HepG2 (cell line): ENCODE results near the gene BBC3. TPM values are rescaled to one million over a fixed set of nuclear protein-coding genes. Genes with fewer than 3 reads are reported as not detected.

Source experiments
- AGO1 ChIP-seq: fragments of 200-400 bp; formaldehyde crosslinking; IDR thresholded peaks from 2 replicates; pipeline ENCODE4 v1.6.1; 2017; ENCODE audit warnings: mild to moderate bottlenecking, low read depth, low read length, moderate library complexity; ENCODE audit not compliant: poor library complexity, severe bottlenecking
- AHR ChIP-seq: IDR thresholded peaks from 2 replicates; pipeline ENCODE4 v1.6.1; 2018; ENCODE audit warnings: missing genetic modification reagents, missing compliant biosample characterization
- CTCF ChIP-seq: sonication (generic); formaldehyde crosslinking; IDR thresholded peaks from 2 replicates; pipeline ENCODE4 v1.5.0; 2020; ENCODE audit warnings: mild to moderate bottlenecking, missing genetic modification reagents, moderate library complexity
- ELF3 ChIP-seq: IDR thresholded peaks from 2 replicates; pipeline ENCODE4 v1.6.1; 2016; ENCODE audit warnings: missing genetic modification reagents, missing compliant biosample characterization
- ETV5 ChIP-seq: IDR thresholded peaks from 2 replicates; pipeline ENCODE4 v1.6.1; 2018; ENCODE audit warnings: missing biosample characterization, missing genetic modification reagents, inconsistent platforms, borderline replicate concordance
- FOXC1 ChIP-seq: sonication (generic); formaldehyde crosslinking; IDR thresholded peaks from 2 replicates; pipeline ENCODE4 v1.8.0; 2022; ENCODE audit warnings: mild to moderate bottlenecking, missing genetic modification reagents, borderline replicate concordance
- KLF11 ChIP-seq: IDR thresholded peaks from 2 replicates; pipeline ENCODE4 v1.6.1; 2016; ENCODE audit warnings: missing compliant biosample characterization
- MEIS1 ChIP-seq: sonication (generic); formaldehyde crosslinking; IDR thresholded peaks from 2 replicates; pipeline ENCODE4 v1.9.0; 2021; ENCODE audit warnings: mild to moderate bottlenecking, missing genetic modification reagents, moderate library complexity, borderline replicate concordance
- MXD1 ChIP-seq: sonication (generic); formaldehyde crosslinking; IDR thresholded peaks from 2 replicates; pipeline ENCODE4 v1.4.0; 2020; ENCODE audit warnings: mild to moderate bottlenecking, missing genetic modification reagents
- MXD4 ChIP-seq: IDR thresholded peaks from 2 replicates; pipeline ENCODE4 v1.6.1; 2016; ENCODE audit warnings: mild to moderate bottlenecking, missing biosample characterization, missing genetic modification reagents
- PAWR ChIP-seq: sonication (generic); formaldehyde crosslinking; IDR thresholded peaks from 2 replicates; pipeline ENCODE4 v1.4.0; 2020; ENCODE audit warnings: missing genetic modification reagents, mild to moderate bottlenecking, borderline replicate concordance
- SATB2 ChIP-seq: sonication (generic); formaldehyde crosslinking; IDR thresholded peaks from 2 replicates; pipeline ENCODE4 v1.5.0; 2020; ENCODE audit warnings: missing genetic modification reagents
- SP4 ChIP-seq: sonication (generic); formaldehyde crosslinking; IDR thresholded peaks from 2 replicates; pipeline ENCODE4 v1.8.1; 2023; ENCODE audit warnings: mild to moderate bottlenecking, missing genetic modification reagents
- SRSF1 ChIP-seq: fragments of 200-400 bp; formaldehyde crosslinking; optimal IDR thresholded peaks from 2 replicates; pipeline ENCODE3; 2017; ENCODE audit warnings: mild to moderate bottlenecking, low read depth, low read length, moderate library complexity
- TARDBP ChIP-seq: sonication (generic); formaldehyde crosslinking; IDR thresholded peaks from 2 replicates; pipeline ENCODE4 v1.8.0; 2022; ENCODE audit warnings: mild to moderate bottlenecking, missing genetic modification reagents
- UBTF ChIP-seq: sonication (generic); formaldehyde crosslinking; IDR thresholded peaks from 2 replicates; pipeline ENCODE4 v1.4.0; 2020; ENCODE audit warnings: mild to moderate bottlenecking, missing genetic modification reagents
- ZKSCAN8 ChIP-seq: IDR thresholded peaks from 2 replicates; pipeline ENCODE4 v1.6.1; 2016; ENCODE audit warnings: borderline replicate concordance, missing genetic modification reagents, missing compliant biosample characterization
- ZMAT3 ChIP-seq: sonication (generic); formaldehyde crosslinking; conservative IDR thresholded peaks from 2 replicates; pipeline ENCODE4 v1.7.0; 2021; ENCODE audit warnings: missing genetic modification reagents
- ZNF224 ChIP-seq: sonication (generic); formaldehyde crosslinking; IDR thresholded peaks from 2 replicates; pipeline ENCODE4 v1.5.0; 2020; ENCODE audit warnings: mild to moderate bottlenecking, missing genetic modification reagents
- ZNF430 ChIP-seq: sonication (generic); formaldehyde crosslinking; IDR thresholded peaks from 2 replicates; pipeline ENCODE4 v1.9.0; 2021; ENCODE audit warnings: mild to moderate bottlenecking, missing genetic modification reagents
- ZNF567 ChIP-seq: sonication (generic); formaldehyde crosslinking; IDR thresholded peaks from 2 replicates; pipeline ENCODE4 v1.8.1; 2023; ENCODE audit warnings: mild to moderate bottlenecking, missing genetic modification reagents, borderline replicate concordance
- ZNF670 ChIP-seq: sonication (generic); formaldehyde crosslinking; IDR thresholded peaks from 2 replicates; pipeline ENCODE4 v1.8.0; 2022; ENCODE audit warnings: mild to moderate bottlenecking, missing genetic modification reagents, borderline replicate concordance
- ZNF768 ChIP-seq: sonication (generic); formaldehyde crosslinking; IDR thresholded peaks from 2 replicates; pipeline ENCODE4 v1.4.0; 2020; ENCODE audit warnings: missing genetic modification reagents
- polyA plus RNA-seq, 8 experiments: library from polyadenylated mRNA; depleted of rRNA in 3 of 8; stranded (reverse) in 7 of 8; unstranded in 1 of 8; fragments of >200 nt; fragmentation: Illumina TruSeq in 4 of 8; extraction: Trizol in 4 of 8; gene quantifications; 2 replicates each; pipeline versions ENCODE4 v1.2.1 to v1.2.3, GENCODE V29; 2011 to 2016; ENCODE audit warnings: low read depth in 4 of 8, missing spikeins in 1 of 8, mixed read lengths in 1 of 8; ENCODE audit not compliant: insufficient read depth in 1 of 8
- total RNA-seq, 5 experiments: library from RNA; depleted of rRNA; stranded (reverse); fragments of >200 nt; fragmentation: Illumina TruSeq; extraction: Trizol; gene quantifications; 2 replicates each; pipeline ENCODE4 v1.2.3, GENCODE V29; 2016; ENCODE audit warnings: low read depth in 1 of 5

BBC3 gene
- total and polyA plus RNA-seq, 2 of the 13 experiments (the other 11 are each of a cell fraction or from before 2014, with no cell fraction given), result 6.1 to 8.8 TPM

- peak; percentile 27; the same call in 1 of the 2 replicates for TF ChIP-seq UBTF
- TF ChIP-seq ZNF567 (CRISPR knock-in tag), result 0 out of 2 replicates have a peak, but pooled peaks have one; percentile 13
- no peak for TF ChIP-seq ZKSCAN8 (CRISPR knock-in tag)
- no peak for TF ChIP-seq KLF11 (CRISPR knock-in tag)
- 0 out of 2 replicates have a peak, but pooled peaks have one; percentile 8 for TF ChIP-seq MXD4
- TF ChIP-seq MEIS1 (CRISPR knock-in tag), result 0 out of 2 replicates have a peak, but pooled peaks have one; percentile 20
- peak; percentile 20 for TF ChIP-seq TARDBP (CRISPR knock-in tag)
- TF ChIP-seq AHR (CRISPR knock-in tag), result peak; percentile 22; the same call in 1 of the 2 replicates
- TF ChIP-seq ZNF430 (CRISPR knock-in tag), result 0 out of 2 replicates have a peak, but pooled peaks have one; percentile 5
- TF ChIP-seq SRSF1, result peak; percentile 25
- peak; percentile 39 for TF ChIP-seq CTCF (CRISPR knock-in tag)
- TF ChIP-seq SP4 (CRISPR knock-in tag), result peak; percentile 19; the same call in 1 of the 2 replicates
- TF ChIP-seq MXD1 (CRISPR knock-in tag), result no peak
- TF ChIP-seq ELF3 (CRISPR knock-in tag), result 0 out of 2 replicates have a peak, but pooled peaks have one; percentile 35
- TF ChIP-seq SATB2 (CRISPR knock-in tag), result 0 out of 2 replicates have a peak, but pooled peaks have one; percentile 15
- no peak for TF ChIP-seq ZNF670 (CRISPR knock-in tag)
- TF ChIP-seq PAWR (CRISPR knock-in tag), result no peak
- TF ChIP-seq ZNF768 (CRISPR knock-in tag), result peak; percentile 58; the same call in 1 of the 2 replicates
- peak; percentile 89 for TF ChIP-seq AGO1
- TF ChIP-seq ZMAT3 (CRISPR knock-in tag), result peak; percentile 65
- TF ChIP-seq ZNF224 (CRISPR knock-in tag), result peak; percentile 10; the same call in 1 of the 2 replicates
- peak; percentile 92 for TF ChIP-seq ETV5
- TF ChIP-seq FOXC1 (CRISPR knock-in tag), result peak; percentile 69; the same call in 1 of the 2 replicates
These were observed 4.3 kb downstream of the BBC3 start (continued) for GRCh38 chr19:47226426-47227351.
